ENCODE results near the gene FGFR3. TPM values are rescaled to one million over a fixed set of nuclear protein-coding genes. Genes with fewer than 3 reads are reported as not detected.

The FGFR3 gene
- total and polyA plus RNA-seq, 9 of the 15 experiments (the other 6 are each of a cell fraction or from before 2014, with no cell fraction given): 1.2 to 60.4 (median 12.7) TPM

DNA sequence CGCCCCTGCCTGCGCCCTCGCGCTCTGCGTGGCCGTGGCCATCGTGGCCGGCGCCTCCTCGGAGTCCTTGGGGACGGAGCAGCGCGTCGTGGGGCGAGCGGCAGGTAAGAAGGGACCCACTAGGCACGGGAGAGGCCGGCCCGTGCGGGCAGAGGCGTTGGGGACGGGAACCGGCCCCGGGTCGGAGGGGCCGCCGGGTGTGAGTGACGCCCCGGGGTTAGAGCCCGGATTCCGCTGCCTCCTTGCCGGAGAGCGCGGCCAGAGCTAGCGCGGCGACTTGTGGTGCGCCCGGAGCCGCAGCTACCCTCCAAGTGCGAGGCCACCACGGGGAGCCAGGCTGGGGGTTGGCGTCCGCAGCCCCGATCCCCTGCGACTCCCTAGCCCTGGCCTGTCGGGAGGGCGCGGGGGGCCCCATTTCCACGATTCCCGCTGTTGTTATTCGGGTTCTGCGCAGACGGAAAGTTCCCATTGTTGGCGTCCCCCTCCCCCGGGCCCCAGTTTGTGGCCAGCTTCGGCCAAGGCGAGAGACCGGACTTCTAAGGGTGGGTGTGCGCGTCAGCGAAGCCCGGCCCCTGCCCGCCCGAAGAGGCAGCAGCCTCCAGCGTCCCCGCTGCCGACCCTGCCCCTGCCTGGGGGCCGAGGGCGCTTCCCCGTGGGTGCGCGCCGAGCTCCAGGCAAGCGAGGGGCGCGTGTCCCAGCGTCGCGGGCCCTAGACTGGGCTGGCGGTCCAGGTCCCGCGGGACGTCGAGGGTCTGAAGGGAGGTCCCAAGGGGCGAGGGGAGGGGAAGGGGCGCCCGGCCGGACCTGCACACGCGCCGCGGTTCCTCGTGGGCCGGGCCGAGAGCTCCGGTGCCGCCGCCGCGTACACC, 1.1 kb downstream of the FGFR3 start (continued):
- TF ChIP-seq MGA (IDR thresholded peaks at IDR 0.05) (no peak; the same call in 1 of the 2 replicates), BACH1 (tag; IDR thresholded peaks at IDR 0.05) (no peak), CXXC5 (CRISPR knock-in tag; IDR thresholded peaks at IDR 0.05) (peak; percentile 11; the same call in 1 of the 2 replicates), ZZZ3 (IDR thresholded peaks at IDR 0.05) (no peak), ZNF12 (CRISPR knock-in tag; IDR thresholded peaks at IDR 0.05) (0 out of 2 replicates have a peak, but pooled peaks have one; percentile 54), MYNN (IDR thresholded peaks at IDR 0.05) (no peak), MYNN (CRISPR knock-in tag; IDR thresholded peaks at IDR 0.05) (no peak), EP300 (IDR thresholded peaks at IDR 0.05; ENCODE audit: low read length) (no peak), E4F1 (CRISPR knock-in tag; IDR thresholded peaks at IDR 0.05; ENCODE audit: borderline replicate concordance) (no peak)
- TF ChIP-seq, protein P1, sequence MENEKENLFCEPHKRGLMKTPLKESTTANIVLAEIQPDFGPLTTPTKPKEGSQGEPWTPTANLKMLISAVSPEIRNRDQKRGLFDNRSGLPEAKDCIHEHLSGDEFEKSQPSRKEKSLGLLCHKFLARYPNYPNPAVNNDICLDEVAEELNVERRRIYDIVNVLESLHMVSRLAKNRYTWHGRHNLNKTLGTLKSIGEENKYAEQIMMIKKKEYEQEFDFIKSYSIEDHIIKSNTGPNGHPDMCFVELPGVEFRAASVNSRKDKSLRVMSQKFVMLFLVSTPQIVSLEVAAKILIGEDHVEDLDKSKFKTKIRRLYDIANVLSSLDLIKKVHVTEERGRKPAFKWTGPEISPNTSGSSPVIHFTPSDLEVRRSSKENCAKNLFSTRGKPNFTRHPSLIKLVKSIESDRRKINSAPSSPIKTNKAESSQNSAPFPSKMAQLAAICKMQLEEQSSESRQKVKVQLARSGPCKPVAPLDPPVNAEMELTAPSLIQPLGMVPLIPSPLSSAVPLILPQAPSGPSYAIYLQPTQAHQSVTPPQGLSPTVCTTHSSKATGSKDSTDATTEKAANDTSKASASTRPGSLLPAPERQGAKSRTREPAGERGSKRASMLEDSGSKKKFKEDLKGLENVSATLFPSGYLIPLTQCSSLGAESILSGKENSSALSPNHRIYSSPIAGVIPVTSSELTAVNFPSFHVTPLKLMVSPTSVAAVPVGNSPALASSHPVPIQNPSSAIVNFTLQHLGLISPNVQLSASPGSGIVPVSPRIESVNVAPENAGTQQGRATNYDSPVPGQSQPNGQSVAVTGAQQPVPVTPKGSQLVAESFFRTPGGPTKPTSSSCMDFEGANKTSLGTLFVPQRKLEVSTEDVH (IDR thresholded peaks at IDR 0.05; ENCODE audit: low read depth, partially characterized antibody): no peak
